Loucy (cell line): Measurements from ENCODE around the gene NXN.
A peak's percentile ranks its signal among the peaks of the same experiment; 100 is the strongest.

Experiments used
- H2AFZ ChIP-seq: fragments of 200-600 bp; sonication (generic); 2 replicates; pipeline ENCODE4 v1.6.0; 2016; ENCODE audit warnings: antibody characterized with exemption, mild to moderate bottlenecking, low read length, moderate library complexity
- H3F3A ChIP-seq: fragments of 200-600 bp; 2 replicates; pipeline ENCODE4 v1.6.0; 2016; ENCODE audit warnings: antibody characterized with exemption, low read depth, mild to moderate bottlenecking
- H3K27me3 ChIP-seq: fragments of 200-600 bp; sonication (generic); 2 replicates; pipeline ENCODE4 v1.6.1; 2014; ENCODE audit warnings: low read length, mild to moderate bottlenecking; ENCODE audit not compliant: insufficient read depth, poor library complexity, severe bottlenecking
- H3K36me3 ChIP-seq: fragments of 200-600 bp; sonication (generic); 2 replicates; pipeline ENCODE4 v1.6.1; 2016; ENCODE audit warnings: low read length; ENCODE audit not compliant: insufficient read depth
- H3K4me1 ChIP-seq: fragments of 200-600 bp; sonication (generic); 2 replicates; pipeline ENCODE4 v1.5.1; 2014; ENCODE audit warnings: low read length, mild to moderate bottlenecking; ENCODE audit not compliant: insufficient read depth, poor library complexity, severe bottlenecking
- H3K4me2 ChIP-seq: fragments of 200-600 bp; sonication (generic); 2 replicates; pipeline ENCODE4 v1.6.0; 2014; ENCODE audit warnings: antibody characterized with exemption, low read length, low read depth, mild to moderate bottlenecking; ENCODE audit not compliant: poor library complexity, severe bottlenecking
- H3K4me3 ChIP-seq: fragments of 200-600 bp; sonication (generic); 2 replicates; pipeline ENCODE4 v1.5.1; 2014; ENCODE audit warnings: low read length, mild to moderate bottlenecking, mixed read lengths; ENCODE audit not compliant: poor library complexity, severe bottlenecking
- H3K79me2 ChIP-seq: fragments of 200-600 bp; sonication (generic); 2 replicates; pipeline ENCODE4 v1.6.1; 2014; ENCODE audit warnings: low read length; ENCODE audit not compliant: insufficient read depth
- H3K9ac ChIP-seq: fragments of 200-600 bp; sonication (generic); 2 replicates; pipeline ENCODE4 v1.6.0; 2014; ENCODE audit warnings: mild to moderate bottlenecking, low read depth, low read length, moderate library complexity; ENCODE audit not compliant: poor library complexity, severe bottlenecking
- H3K9me2 ChIP-seq: fragments of 200-600 bp; sonication (generic); replicated peaks from 2 replicates; pipeline ENCODE4 v1.6.1; 2016; ENCODE audit warnings: low read depth, low read length, mixed read lengths
- H3K9me3 ChIP-seq: fragments of 200-600 bp; sonication (generic); 2 replicates; pipeline ENCODE4 v1.6.1; 2014; ENCODE audit warnings: mild to moderate bottlenecking, antibody characterized with exemption, low read length, low read depth; ENCODE audit not compliant: insufficient read depth
- H4K20me1 ChIP-seq: fragments of 200-600 bp; sonication (generic); 2 replicates; pipeline ENCODE4 v1.6.0; 2014; ENCODE audit warnings: antibody characterized with exemption, low read length, mild to moderate bottlenecking; ENCODE audit not compliant: insufficient read depth, poor library complexity, severe bottlenecking
- EZH2phosphoT487 ChIP-seq: fragments of 200-600 bp; IDR thresholded peaks from 2 replicates; pipeline ENCODE4 v1.6.1; 2018; ENCODE audit warnings: antibody characterized with exemption, mild to moderate bottlenecking, moderate library complexity, borderline replicate concordance
- TF ChIP-seq, protein P1 (sequence below): fragments of 200-600 bp; sonication (generic); conservative IDR thresholded peaks from 2 replicates; pipeline ENCODE4 v1.5.1; 2014; ENCODE audit warnings: mild to moderate bottlenecking, antibody characterized with exemption, low read length

Gene NXN

GRCh38 chr17:979539-980405, at the start of gene NXN:
NXN (minus strand) TSS chr17:979776.
- H3K4me2 ChIP-seq, result peak within 1 kb of the TSS; percentile 68
- peak within 1 kb of the TSS; percentile 67 for H3K4me3 ChIP-seq
- TF ChIP-seq, protein P1, sequence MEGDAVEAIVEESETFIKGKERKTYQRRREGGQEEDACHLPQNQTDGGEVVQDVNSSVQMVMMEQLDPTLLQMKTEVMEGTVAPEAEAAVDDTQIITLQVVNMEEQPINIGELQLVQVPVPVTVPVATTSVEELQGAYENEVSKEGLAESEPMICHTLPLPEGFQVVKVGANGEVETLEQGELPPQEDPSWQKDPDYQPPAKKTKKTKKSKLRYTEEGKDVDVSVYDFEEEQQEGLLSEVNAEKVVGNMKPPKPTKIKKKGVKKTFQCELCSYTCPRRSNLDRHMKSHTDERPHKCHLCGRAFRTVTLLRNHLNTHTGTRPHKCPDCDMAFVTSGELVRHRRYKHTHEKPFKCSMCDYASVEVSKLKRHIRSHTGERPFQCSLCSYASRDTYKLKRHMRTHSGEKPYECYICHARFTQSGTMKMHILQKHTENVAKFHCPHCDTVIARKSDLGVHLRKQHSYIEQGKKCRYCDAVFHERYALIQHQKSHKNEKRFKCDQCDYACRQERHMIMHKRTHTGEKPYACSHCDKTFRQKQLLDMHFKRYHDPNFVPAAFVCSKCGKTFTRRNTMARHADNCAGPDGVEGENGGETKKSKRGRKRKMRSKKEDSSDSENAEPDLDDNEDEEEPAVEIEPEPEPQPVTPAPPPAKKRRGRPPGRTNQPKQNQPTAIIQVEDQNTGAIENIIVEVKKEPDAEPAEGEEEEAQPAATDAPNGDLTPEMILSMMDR, result peak; percentile 21; the same call in 1 of the 2 replicates
- no peak for TF ChIP-seq EZH2phosphoT487
- H3K27me3 ChIP-seq, result no peaks in the 10 kb centered on the region
- peaks cover 12% of the 10 kb centered on the region for H3K4me1 ChIP-seq
- H3K9ac ChIP-seq, result no peak within 1 kb of the TSS
- H3K36me3 ChIP-seq, result no peaks in the 10 kb centered on the region
- H3K79me2 ChIP-seq, result no peaks in the 10 kb centered on the region
- no peaks in the 10 kb centered on the region for H3K9me3 ChIP-seq
- H2AFZ ChIP-seq, result peak within 1 kb of the TSS; percentile 90
- H3K9me2 ChIP-seq, result no peaks in the 10 kb centered on the region
- H3F3A ChIP-seq, result no peaks in the 10 kb centered on the region
- no peaks in the 10 kb centered on the region for H4K20me1 ChIP-seq

DNA sequence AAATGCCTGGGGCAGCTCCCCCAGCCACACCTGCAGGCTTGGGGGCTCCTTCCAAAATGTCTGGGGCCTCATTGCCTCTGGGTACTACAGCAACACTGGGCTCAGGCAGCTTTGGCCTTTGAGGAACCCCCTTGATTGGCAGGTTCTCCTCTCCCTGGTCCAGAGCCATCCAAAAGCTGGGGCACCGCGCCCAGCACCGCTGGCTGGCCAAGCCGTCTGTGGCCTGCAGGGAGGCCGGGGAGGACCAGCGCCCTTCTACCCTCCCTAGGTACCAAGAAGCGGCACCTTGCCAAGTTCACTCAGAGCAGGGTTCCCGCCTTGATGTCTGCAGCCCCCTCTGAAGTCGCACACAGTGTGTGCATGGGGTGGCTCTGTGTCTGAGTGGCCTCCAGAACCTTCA, 47.5 kb upstream of the NXN start:
- Histone ChIP-seq H3K36me3 (no peaks in the 10 kb centered on the region), H3K27me3 (no peaks in the 10 kb centered on the region), H4K20me1 (no peaks in the 10 kb centered on the region), H3K79me2 (no peaks in the 10 kb centered on the region), H3K4me2 (no peak overlapping the region), H3K4me1 (no peaks in the 10 kb centered on the region), H2AFZ (no peak overlapping the region), H3K9me2 (no peaks in the 10 kb centered on the region), H3K9me3 (no peaks in the 10 kb centered on the region), H3F3A (no peaks in the 10 kb centered on the region), H3K9ac (no peak overlapping the region), H3K4me3 (no peak overlapping the region)
- no peak for TF ChIP-seq EZH2phosphoT487
- TF ChIP-seq, protein P1, result no peak

GRCh38 chr17:1026599-1026975, 47.0 kb upstream of the NXN start:
- TF ChIP-seq, protein P1, result no peak
- no peak for TF ChIP-seq EZH2phosphoT487
- H2AFZ ChIP-seq, result no peak overlapping the region

More at GRCh38 chr17:1026599-1026975, 47.0 kb upstream of the NXN start:
- no peaks in the 10 kb centered on the region for H3F3A ChIP-seq
- no peaks in the 10 kb centered on the region for H4K20me1 ChIP-seq
- no peaks in the 10 kb centered on the region for H3K9me3 ChIP-seq
- no peaks in the 10 kb centered on the region for H3K27me3 ChIP-seq
- no peak overlapping the region for H3K4me3 ChIP-seq
- H3K9ac ChIP-seq, result no peak overlapping the region
- H3K4me1 ChIP-seq, result no peaks in the 10 kb centered on the region
- H3K36me3 ChIP-seq, result no peaks in the 10 kb centered on the region
- no peaks in the 10 kb centered on the region for H3K79me2 ChIP-seq
- H3K9me2 ChIP-seq, result no peaks in the 10 kb centered on the region
- H3K4me2 ChIP-seq, result no peak overlapping the region
